Left cardiac atrium (tissue), 4 donors: ENCODE measurements around the gene SMURF1. TPM values are rescaled to one million over a fixed set of nuclear protein-coding genes. Genes with fewer than 3 reads are reported as not detected.
"Not testable (repeated sequence)": the region's sequence is repeated elsewhere in the genome, so short reads cannot be mapped to it uniquely, and the experiment has no call there.

ENCODE experiments used
- ATAC-seq, 2 donors: fragments of 200-7000 bp; cut with Tn5 transposase; one replicate each; pipeline ENCODE4 v1.9.1; 2020; ENCODE audit warnings: mild to moderate bottlenecking in 2 of 2, moderate library complexity in 2 of 2
- DNase-seq: peaks from one replicate; pipeline ENCODE4 v3.0.0-alpha.2; 2020
- intact Hi-C, 2 donors: fragments of 100-400 bp; cut with DNase I; formaldehyde crosslinking; loops; one replicate each; pipeline versions ENCODE4 v1.14.1 to v1.15.1; 2022 to 2023
- total RNA-seq, 2 donors: library from RNA; stranded (reverse); fragmentation: NEBNext Ultra II Directional; extraction: Animal tissue kit (Norgen Biotek cat#: 25700); gene quantifications; one replicate each; pipeline ENCODE4 v1.2.1, GENCODE V29; 2021
- donor health status: DM: no; HTN: yes; CAD: no.
- donor health status: DM: no; HTN: yes; CAD: no; lungs with severe emphysema.
- donor health status: DM: yes; HTN: yes; CAD: no.
- donor health status: Dilated cardiomyopathy.

Gene SMURF1
- total RNA-seq, 2 donors from 2014 or later, result 11.2 to 15.7 TPM

GRCh38 chr7:99103836-99104235, 40.1 kb downstream of the SMURF1 start:
- ATAC-seq, DNase-seq, intact Hi-C loops: not testable (repeated sequence)

GRCh38 chr7:99102809-99103690, 40.9 kb downstream of the SMURF1 start:
- DNase-seq (no peak), ATAC-seq (no peak)
- intact Hi-C loops, result no loop called here

- DNase-seq (no peak), ATAC-seq (no peak)
- intact Hi-C loops, result no loop called here
Measured at GRCh38 chr7:99102361-99102760, 41.5 kb downstream of the SMURF1 start.

GRCh38 chr7:99101516-99101915, 42.4 kb downstream of the SMURF1 start:
- intact Hi-C loops, DNase-seq: not testable (repeated sequence)

GRCh38 chr7:99099499-99100077, 44.3 kb downstream of the SMURF1 start:
- intact Hi-C loops, result no loop called here
- ATAC-seq (peak; percentile 41 to 74), DNase-seq (peak; percentile 28)

More at GRCh38 chr7:99101516-99101915, 42.4 kb downstream of the SMURF1 start:
- not testable (repeated sequence) for ATAC-seq

- ATAC-seq (peak; percentile 46 to 67), DNase-seq (no peak)
- intact Hi-C loops, result no loop called here
Measured at GRCh38 chr7:99098824-99099498, 44.9 kb downstream of the SMURF1 start.

GRCh38 chr7:99098286-99098823, 45.6 kb downstream of the SMURF1 start:
- intact Hi-C loops, result no loop called here
- ATAC-seq, result no peak
- no peak for DNase-seq

GRCh38 chr7:99097730-99098129, 46.2 kb downstream of the SMURF1 start:
- ATAC-seq, result no peak
- intact Hi-C loops, result no loop called here
- no peak for DNase-seq

- peak; percentile 52 to 73 for ATAC-seq
- intact Hi-C loops, result no loop called here
- no peak for DNase-seq
Measured at GRCh38 chr7:99096124-99096887, 47.6 kb downstream of the SMURF1 start.

GRCh38 chr7:99095698-99096097, 48.2 kb downstream of the SMURF1 start:
- ATAC-seq (peak in 1 of 2 donors; percentile 63), DNase-seq (no peak)
- intact Hi-C loops, result no loop called here

GRCh38 chr7:99094401-99094800, 49.5 kb downstream of the SMURF1 start:
- intact Hi-C loops, result no loop called here
- ATAC-seq, result no peak
- no peak for DNase-seq

- intact Hi-C loops, result no loop called here
- ATAC-seq, result no peak
- DNase-seq, result no peak
Measured at GRCh38 chr7:99092064-99092720, 51.7 kb downstream of the SMURF1 start.

- ATAC-seq (no peak), DNase-seq (no peak)
- intact Hi-C loops, result no loop called here
Measured at GRCh38 chr7:99090771-99091542, 53.0 kb downstream of the SMURF1 start.

- DNase-seq (no peak), ATAC-seq (no peak)
- intact Hi-C loops, result no loop called here
Measured at GRCh38 chr7:99089914-99090629, 53.8 kb downstream of the SMURF1 start.

GRCh38 chr7:99086944-99087343, 57.0 kb downstream of the SMURF1 start:
- ATAC-seq (no peak), DNase-seq (no peak)
- intact Hi-C loops, result no loop called here

GRCh38 chr7:99086532-99086931, 57.4 kb downstream of the SMURF1 start:
- DNase-seq (no peak), ATAC-seq (no peak)
- intact Hi-C loops, result no loop called here

GRCh38 chr7:99083733-99084132, 60.2 kb downstream of the SMURF1 start:
- DNase-seq (no peak), ATAC-seq (no peak)
- intact Hi-C loops, result no loop called here
